ENCODE results near the gene PCNX2.

The PCNX2 gene

GRCh38 chr1:233315718-233316301, 20.3 kb upstream of the PCNX2 start:
- no peak for DNase-seq (ENCODE audit: low read depth in 2 of 2)

GRCh38 chr1:233313434-233314155, 18.1 kb upstream of the PCNX2 start:
- no peak for DNase-seq (ENCODE audit: low read depth in 2 of 2)

- DNase-seq (ENCODE audit: low read depth in 2 of 2): no peak
Observed at GRCh38 chr1:233304489-233305102, 9.1 kb upstream of the PCNX2 start.

- DNase-seq (ENCODE audit: low read depth in 2 of 2): no peak
Observed at GRCh38 chr1:233300326-233300725, 4.8 kb upstream of the PCNX2 start.

GRCh38 chr1:233299450-233299849, 3.9 kb upstream of the PCNX2 start:
- DNase-seq (ENCODE audit: low read depth in 2 of 2): no peak

GRCh38 chr1:233295975-233296322, 424 bp upstream of the PCNX2 start:
- no peak for DNase-seq (ENCODE audit: low read depth in 2 of 2)

GRCh38 chr1:233294913-233295236, 650 bp downstream of the PCNX2 start:
- DNase-seq (ENCODE audit: low read depth in 2 of 2): peak in 1 of 2 donors; percentile 13

GRCh38 chr1:233293556-233294446, 1.7 kb downstream of the PCNX2 start:
- DNase-seq (ENCODE audit: low read depth in 2 of 2): no peak

GRCh38 chr1:233290396-233291034, 5.0 kb downstream of the PCNX2 start:
- no peak for DNase-seq (ENCODE audit: low read depth in 2 of 2)

GRCh38 chr1:233289676-233290075, 5.8 kb downstream of the PCNX2 start:
- DNase-seq (ENCODE audit: low read depth in 2 of 2): no peak

- no peak for DNase-seq (ENCODE audit: low read depth in 2 of 2)
Observed at GRCh38 chr1:233282582-233282886, 13.0 kb downstream of the PCNX2 start.

- no peak for DNase-seq (ENCODE audit: low read depth in 2 of 2)
Observed at GRCh38 chr1:233281711-233282581, 13.6 kb downstream of the PCNX2 start.

GRCh38 chr1:233279971-233280370, 15.6 kb downstream of the PCNX2 start:
- no peak for DNase-seq (ENCODE audit: low read depth in 2 of 2)

- no peak for DNase-seq (ENCODE audit: low read depth in 2 of 2)
Observed at GRCh38 chr1:233278631-233279030, 16.9 kb downstream of the PCNX2 start.

- no peak for DNase-seq (ENCODE audit: low read depth in 2 of 2)
Observed at GRCh38 chr1:233277637-233278606, 17.6 kb downstream of the PCNX2 start.

GRCh38 chr1:233269656-233270055, 25.9 kb downstream of the PCNX2 start:
- no peak for DNase-seq (ENCODE audit: low read depth in 2 of 2)

- DNase-seq (ENCODE audit: low read depth in 2 of 2): no peak
Observed at GRCh38 chr1:233268389-233269022, 27.0 kb downstream of the PCNX2 start.

- no peak for DNase-seq (ENCODE audit: low read depth in 2 of 2)
Observed at GRCh38 chr1:233261695-233262094, 33.8 kb downstream of the PCNX2 start.

- DNase-seq (ENCODE audit: low read depth in 2 of 2): no peak
Observed at GRCh38 chr1:233261206-233261605, 34.3 kb downstream of the PCNX2 start.

Data from stimulated activated CD4-positive, alpha-beta T cell treated with anti-CD3 and anti-CD28 coated beads, Interleukin-1b, Interleukin-23, amount 100 ng/mL, for 1 hour (primary cell).